ENCODE data around the gene CUL2.
A peak's percentile ranks its signal among the peaks of the same experiment; 100 is the strongest.
"Not testable (repeated sequence)": the region's sequence is repeated elsewhere in the genome, so short reads cannot be mapped to it uniquely, and the experiment has no call there.

Gene CUL2

GRCh38 chr10:35090162-35090954, at the start of gene CUL2:
CUL2 (minus strand) TSS chr10:35090341; CDS start chr10:35071317, 19,024 bp downstream.
- DNase-seq (ENCODE audit: low read depth), result peak; percentile 88

DNA sequence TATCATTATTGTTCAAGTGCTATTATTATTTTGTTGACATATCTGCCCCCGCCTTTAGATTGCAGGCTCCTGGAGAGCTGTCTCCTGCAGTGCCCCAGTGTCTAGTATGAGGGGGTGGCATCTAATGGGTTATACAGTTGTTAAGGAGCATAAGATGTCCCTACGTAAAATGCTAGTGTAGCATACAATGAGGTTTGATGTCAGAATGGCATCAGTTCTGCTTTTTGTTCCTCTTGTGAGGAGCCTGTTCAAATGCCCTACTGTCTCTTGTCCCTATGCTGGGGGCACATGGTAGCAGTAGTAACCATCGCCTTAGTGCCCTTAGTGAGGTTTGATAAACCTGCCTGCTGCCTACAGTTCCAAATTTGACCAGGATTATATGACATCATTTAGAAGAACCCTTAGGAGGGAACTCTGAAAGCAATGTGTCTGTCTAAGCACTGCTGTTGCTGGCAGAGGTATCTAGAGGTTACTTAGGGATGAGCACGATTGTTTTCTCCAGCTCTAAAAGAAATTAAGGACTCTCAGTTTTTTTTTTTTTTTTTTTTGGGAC, 46.2 kb upstream of the CUL2 start:
- DNase-seq (ENCODE audit: low read depth), result no peak

DNA sequence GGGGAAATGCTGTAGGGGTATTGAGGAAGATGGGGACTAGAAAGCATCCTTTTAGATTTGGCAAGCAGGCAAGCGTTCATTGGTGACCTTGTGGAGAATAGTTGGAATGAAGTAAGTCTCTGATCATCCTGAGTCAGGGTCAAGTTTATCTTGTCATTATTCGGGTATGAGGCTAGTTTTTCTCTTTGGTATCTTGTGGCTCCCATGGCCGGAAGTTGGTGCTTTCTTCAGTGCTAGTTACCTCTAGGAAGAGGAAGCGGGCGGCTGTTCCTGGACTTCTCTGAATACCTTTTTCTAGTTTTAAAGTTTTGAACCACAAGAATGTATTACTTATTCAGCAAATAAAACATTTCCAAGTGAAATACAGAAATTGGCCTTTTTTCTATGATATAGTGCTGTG, 45.7 kb upstream of the CUL2 start:
- no peak for DNase-seq (ENCODE audit: low read depth)

- DNase-seq (ENCODE audit: low read depth), result no peak
Measured at GRCh38 chr10:35133586-35133985, 43.4 kb upstream of the CUL2 start.

GRCh38 chr10:35132727-35133126, 42.6 kb upstream of the CUL2 start:
- no peak for DNase-seq (ENCODE audit: low read depth)

DNA sequence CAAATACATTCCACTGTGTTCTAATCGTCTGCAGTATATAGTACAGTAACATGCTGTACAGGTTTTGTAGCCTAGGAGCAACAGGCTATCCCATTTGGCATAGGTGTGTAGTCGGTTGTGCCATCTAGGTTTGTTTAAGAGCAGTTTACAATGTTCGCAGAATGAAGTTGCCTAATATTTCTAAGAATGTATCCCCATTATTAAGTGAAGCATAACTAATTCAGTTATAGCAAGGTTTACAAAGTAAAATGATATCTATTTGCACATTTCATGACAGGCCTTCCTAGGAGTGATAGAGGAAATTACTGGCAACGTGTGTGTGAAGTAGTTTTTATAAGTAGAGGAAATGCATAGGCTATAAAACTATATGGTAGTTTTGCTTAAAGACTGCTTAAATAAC, 40.5 kb upstream of the CUL2 start:
- no peak for DNase-seq (ENCODE audit: low read depth)

- DNase-seq (ENCODE audit: low read depth), result no peak
Measured at GRCh38 chr10:35129185-35129674, 39.1 kb upstream of the CUL2 start.

DNA sequence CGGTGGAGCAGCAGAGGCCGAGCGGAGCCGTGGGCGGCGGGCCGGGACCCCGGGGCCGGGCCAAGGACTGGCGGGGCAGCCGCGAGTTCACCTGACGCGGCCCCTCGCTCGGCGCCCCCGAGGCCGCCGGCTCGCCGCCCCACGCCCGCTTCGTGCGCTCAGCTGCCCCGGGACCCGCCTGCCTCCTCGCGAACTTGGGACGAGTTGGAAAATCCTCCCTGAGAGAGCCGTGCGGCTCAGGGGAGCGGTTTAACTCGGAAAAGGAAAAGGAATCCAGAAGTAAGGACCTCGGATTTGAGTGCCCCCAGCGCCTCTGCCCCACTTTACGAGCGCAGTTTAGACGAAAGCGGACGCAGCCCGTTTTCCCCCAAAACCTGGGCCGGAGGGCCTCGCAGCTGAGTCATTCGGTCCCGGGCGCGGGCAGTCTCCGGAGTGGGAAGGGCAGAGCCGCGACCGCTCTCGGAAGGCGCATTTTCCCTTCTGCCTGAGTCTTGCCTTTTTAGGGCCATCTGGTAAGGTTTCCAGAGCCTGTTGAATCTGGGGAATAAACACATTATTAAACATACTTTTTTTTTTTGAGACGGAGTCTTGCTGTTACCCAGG, 37.2 kb upstream of the CUL2 start:
- DNase-seq (ENCODE audit: low read depth), result peak; percentile 45

DNA sequence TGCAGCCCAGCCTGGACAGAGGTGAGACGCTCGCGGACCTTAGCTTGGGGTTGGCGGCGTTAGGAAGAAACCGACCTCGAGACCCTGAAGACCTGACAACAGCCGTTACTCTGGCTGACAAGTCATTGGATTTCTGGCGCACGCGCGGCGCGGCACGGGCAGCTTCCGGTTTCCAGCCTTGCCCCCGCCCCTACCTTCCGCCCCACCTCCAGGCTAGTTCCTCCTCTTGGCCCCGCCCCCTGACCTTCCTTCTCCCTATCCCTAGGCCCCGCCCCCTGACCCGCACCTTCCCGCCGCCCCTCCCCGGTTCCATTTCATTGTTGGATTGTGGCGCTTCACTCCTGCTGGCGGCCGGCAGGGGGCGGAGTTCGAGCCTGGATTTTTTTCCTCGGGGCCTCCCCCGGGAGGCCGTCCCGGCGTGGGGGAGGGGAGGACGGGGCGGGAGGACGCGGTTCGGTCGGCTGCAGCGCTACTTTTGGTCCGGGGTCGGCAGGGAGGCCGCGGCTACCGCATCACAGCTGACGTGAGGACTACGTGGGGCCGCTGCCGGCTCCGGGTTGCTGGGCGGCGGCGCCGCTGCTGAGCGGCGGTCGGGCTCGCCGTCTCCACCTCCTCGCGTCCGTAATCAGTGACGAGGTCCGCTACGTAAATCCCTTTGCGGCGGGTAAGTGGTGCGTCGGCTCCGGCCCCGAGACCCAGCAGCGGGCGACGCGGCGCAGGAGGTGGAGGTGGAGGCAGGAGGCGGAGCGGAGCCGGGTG, 36.6 kb upstream of the CUL2 start, which contains the start of gene CREM:
TSS of gene CREM (plus strand) at position 317 of the 759 bp plus-strand sequence. CDS start 10,990 bp downstream, outside the sequence.
- DNase-seq (ENCODE audit: low read depth), result peak; percentile 99

DNA sequence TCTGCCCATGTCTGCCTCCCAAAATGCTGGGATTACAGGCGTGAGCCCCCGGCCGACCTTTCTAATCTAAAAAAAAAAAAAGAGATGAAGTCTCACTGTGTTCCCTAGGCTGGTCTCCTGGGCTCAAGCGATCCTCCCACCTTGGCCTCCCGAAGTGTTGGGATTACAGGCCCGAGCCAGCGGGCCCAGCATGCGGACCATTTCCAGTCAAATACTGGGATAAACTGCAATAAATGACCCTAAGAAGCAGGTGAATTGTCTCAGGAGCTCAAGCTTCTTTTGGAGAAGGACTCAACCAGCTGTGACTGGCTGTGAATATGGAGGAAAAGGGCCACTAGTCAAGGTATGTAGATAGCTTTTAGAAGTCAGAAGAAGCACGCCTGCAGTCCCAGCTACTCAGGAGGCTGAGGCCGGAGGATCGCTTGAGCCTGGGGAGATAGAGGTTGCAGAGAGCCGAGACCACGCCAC, 36.0 kb upstream of the CUL2 start:
- no peak for DNase-seq (ENCODE audit: low read depth)

GRCh38 chr10:35124540-35124939, 34.4 kb upstream of the CUL2 start:
- no peak for DNase-seq (ENCODE audit: low read depth)

GRCh38 chr10:35119378-35119777, 29.2 kb upstream of the CUL2 start:
- DNase-seq (ENCODE audit: low read depth), result no peak

- DNase-seq (ENCODE audit: low read depth), result no peak
Measured at GRCh38 chr10:35112571-35112970, 22.4 kb upstream of the CUL2 start.

- no peak for DNase-seq (ENCODE audit: low read depth)
Measured at GRCh38 chr10:35103882-35104281, 13.7 kb upstream of the CUL2 start.

- no peak for DNase-seq (ENCODE audit: low read depth)
Measured at GRCh38 chr10:35097510-35097909, 7.4 kb upstream of the CUL2 start.

DNA sequence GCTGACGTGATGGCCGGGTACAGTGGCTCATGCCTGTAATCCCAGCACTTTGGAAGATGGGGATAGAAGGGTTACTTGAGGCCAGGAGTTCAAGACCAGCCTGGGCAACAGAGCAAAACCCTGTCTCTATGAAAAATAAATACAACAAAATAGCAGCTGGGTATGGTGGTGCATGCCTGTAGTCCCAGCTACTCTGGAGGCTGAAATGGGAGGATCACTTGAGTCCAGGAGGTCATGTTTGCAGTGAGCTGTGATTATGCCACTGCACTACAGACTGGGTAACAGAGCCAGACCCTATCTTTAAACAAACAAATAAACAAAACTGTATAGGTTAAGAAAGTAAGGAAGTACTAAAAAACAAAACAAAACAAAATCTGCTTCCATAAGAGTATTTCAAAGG, 6.2 kb upstream of the CUL2 start:
- DNase-seq (ENCODE audit: low read depth), result no peak

DNA sequence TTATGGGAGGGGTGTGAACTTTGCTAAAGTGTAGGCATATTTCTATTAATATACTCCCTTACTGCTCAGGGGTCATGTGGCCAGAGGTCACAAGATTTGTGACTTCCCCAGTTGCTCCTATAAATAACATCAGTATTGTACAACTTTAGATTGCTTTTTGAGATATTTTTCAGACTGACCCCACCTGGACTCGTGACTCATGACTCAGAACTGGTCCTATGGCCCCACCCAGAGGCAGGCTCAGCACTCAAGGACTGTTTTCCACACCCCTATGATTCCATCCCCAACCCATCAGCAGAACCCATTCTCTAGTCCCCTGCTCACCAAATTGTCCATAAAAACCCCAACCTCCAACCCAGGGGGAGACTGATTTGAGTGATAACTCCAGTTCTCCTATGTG, 2.7 kb upstream of the CUL2 start:
- DNase-seq (ENCODE audit: low read depth), result no peak

DNA sequence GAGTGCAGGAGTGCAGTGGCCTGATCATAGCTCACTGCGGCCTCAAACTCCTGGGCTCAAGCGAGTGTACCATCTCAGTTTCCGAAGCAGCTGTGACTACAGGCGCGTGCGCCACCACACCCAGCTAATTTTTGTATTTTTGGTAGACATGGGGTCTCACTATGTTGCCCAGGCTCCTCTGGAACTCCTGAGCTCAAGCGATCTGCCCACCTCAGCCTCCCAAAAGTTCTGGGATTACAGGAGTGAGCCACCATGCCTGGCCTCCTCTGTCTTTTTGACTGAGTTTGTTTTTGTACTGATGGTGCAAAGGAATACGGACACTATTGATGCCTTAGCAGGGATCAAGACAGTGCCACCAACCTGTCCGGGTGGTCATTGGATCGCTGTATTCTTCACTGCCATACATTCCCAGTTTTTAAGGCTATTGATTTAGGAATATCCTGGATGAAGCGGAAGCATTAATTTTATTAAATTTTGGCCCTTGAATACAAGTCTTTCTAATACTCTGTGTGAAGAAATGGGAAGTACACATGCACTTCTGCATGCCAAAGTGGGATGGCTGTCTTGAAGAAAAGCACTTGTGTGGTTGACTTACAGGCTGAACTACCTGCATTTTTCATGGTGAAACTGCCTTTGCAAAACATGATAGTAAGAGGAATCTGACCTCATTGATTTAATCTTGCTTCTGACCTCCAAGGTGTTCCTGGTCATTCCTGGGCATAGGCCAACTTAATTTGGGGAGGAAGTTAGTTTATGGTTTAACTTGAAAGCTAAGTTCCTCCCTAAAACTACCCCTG, 2.1 kb upstream of the CUL2 start:
- DNase-seq (ENCODE audit: low read depth), result no peak

GRCh38 chr10:35089611-35090161, 455 bp downstream of the CUL2 start:
- DNase-seq (ENCODE audit: low read depth), result no peak

DNA sequence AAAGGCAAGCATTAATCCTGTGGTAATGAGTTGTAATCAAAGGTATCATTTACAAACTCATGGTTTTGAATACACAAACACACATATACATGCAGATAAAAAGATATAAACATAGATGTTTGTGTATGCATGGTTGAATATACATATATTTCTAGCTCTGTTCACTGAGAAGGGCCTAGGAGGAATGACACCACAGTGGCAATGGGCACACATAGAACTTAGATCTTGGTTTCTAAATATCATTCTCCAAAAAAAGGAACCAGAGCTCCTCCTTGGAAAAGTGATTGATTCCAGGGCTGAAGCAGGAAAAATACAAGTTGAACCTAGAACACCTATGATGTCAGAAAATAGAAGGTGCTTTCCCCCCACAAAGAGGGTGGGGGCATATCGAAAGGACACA, 6.9 kb downstream of the CUL2 start:
- no peak for DNase-seq (ENCODE audit: low read depth)

DNA sequence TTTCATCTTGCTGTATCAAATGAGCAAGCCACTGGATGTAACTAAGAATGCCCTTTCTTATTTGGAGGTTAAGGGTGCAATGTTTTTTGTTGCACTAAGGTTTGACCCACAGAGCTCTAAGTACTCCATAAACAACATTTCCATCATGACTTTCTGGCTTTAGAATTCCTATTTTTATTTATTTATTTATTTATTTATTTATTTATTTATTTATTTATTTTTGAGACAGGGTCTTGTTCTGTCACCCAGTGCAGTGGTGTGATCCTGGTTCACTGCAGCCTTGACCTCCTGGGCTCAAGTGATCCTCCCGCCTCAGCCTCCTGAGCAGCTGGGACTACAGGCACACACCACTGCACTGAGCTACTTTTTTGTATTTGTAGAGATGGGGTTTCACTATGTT, 9.9 kb downstream of the CUL2 start:
- not testable (repeated sequence) for DNase-seq (ENCODE audit: low read depth)
